Measurements from ENCODE around the gene CPNE2.

GRCh38 chr16:57125969-57126368, 33.6 kb downstream of the CPNE2 start:
- TF ChIP-seq CTCF (conservative IDR thresholded peaks at IDR 0.05; ENCODE audit: low read depth, low read length) (no peak), EZH2 (IDR thresholded peaks at IDR 0.05; ENCODE audit: low read length, unreplicated experiment) (no peak), EZH2phosphoT487 (IDR thresholded peaks at IDR 0.05; ENCODE audit: borderline replicate concordance, low read length) (no peak)
